Stimulated activated CD8-positive, alpha-beta memory T cell treated with anti-CD3 and anti-CD28 coated beads, Interleukin-7, amount 100 ng/mL, for 4 hours (primary cell): ENCODE results near the gene XRCC3.

Experiments
- DNase-seq, 2 donors: peaks; one replicate each; pipeline ENCODE4 v3.0.0-alpha.2; 2020; ENCODE audit warnings: low read depth in 2 of 2

The XRCC3 gene

DNA sequence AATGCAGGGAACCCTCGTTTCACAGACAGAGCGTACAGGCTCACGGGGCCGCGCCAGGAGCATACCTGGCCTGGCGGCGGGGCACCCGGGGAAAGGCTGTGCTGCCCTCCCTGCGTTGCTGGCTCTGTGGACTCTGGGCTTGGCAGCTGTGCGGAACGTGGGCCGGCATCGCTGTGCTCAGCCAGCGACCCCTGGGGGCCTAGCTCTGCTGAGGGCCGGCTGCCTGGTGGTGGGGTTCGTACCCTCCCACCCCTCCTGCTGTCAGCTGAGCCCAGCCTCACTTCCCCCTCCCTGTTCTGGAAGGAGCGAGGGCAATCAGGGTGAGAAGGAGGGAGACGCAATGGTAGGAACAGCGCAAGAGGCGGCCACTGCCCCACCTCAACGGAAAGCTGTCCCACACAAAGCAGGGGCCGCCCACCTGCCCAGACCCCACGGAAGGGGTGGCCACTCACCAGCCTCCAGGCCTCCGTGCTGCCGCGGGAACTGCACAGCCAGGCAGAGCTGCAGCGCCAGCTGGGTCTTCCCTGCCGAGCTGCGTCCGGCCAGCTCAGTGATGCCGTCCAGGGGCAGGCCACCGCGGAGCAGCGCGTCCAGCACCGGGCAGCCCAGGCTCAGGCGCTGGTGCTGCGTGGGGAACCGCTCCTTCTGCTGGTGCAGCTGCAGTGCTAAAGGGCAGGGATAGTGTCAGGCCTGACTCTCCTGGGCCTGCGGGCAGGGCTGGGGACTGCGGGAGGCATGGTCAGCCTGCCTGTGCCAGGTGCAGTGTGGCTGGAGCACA, 8.5 kb downstream of the XRCC3 start:
- no peak for DNase-seq

GRCh38 chr14:103705504-103706284, 9.6 kb downstream of the XRCC3 start:
- no peak for DNase-seq

GRCh38 chr14:103705118-103705503, 10.1 kb downstream of the XRCC3 start:
- no peak for DNase-seq

DNA sequence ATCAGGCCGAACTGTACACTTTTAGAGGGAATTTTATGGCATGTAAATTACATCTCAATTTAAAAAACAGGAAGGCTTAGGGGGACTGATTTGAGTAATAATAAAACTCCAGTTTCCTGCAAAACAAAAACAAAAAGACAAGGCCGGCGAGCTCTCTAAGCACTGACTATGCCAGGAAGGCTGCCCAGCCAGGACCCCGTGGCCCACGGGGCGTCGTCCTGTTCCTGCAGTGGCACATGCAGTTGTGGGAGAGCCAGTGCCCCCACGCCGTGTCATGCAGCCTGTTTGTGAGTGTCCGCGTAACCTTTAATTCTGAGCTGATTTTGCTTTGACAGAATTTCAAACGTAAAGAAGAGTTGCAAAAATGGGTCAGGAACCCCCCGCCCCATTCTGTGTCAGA, 10.5 kb downstream of the XRCC3 start:
- no peak for DNase-seq

- DNase-seq, result no peak
Measured at GRCh38 chr14:103703433-103704385, 11.5 kb downstream of the XRCC3 start.

DNA sequence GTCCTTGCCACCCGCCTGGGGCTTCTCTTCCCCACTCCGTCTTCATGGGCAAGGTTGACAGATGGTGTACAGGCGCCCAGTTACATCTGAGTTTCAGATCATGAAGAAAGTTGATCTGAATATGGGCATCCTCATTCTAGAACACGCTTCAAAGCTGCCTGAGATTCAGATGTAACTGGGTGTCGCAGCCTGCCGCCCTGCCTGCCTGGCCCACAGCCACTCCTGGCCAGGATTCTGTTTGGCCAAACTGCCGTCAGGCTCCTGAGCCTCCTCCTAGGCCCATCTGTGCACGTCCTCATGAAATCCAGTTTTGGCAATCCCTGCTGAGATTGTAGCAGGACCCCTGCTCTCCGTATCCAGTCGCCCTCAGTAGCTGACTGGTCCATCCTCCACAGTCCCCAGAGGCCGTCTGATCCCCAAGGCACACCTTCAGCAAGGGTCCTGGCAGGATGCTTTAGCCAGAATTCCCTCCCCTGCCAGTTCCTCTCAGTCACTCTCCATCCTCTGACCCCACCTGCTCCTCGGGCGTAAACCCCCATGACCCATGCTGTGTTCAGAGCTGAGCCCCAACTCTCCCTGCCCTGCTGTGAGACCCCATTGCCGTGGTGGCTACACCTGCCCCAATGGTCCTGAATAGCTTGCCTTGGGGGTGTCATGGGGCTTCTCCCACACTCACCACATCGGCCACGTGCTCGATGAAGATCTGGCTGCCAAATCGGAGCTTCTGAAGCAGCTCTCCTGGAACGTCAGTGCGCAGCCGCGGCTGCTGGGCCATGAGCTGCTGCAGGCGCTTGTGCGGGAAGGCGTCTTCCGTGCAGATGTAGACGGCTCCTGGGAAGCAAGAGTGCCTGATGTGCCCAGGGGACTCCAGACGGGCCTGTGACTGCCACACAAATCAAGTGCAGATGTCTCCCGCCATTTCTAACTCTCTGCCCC, 12.5 kb downstream of the XRCC3 start:
- no peak for DNase-seq

- no peak for DNase-seq
Measured at GRCh38 chr14:103702095-103702494, 13.2 kb downstream of the XRCC3 start.

GRCh38 chr14:103700753-103701490, 14.3 kb downstream of the XRCC3 start:
- no peak for DNase-seq

- no peak for DNase-seq
Measured at GRCh38 chr14:103699901-103700752, 15.1 kb downstream of the XRCC3 start.

- no peak for DNase-seq
Measured at GRCh38 chr14:103699261-103699661, 16.0 kb downstream of the XRCC3 start.

- DNase-seq, result no peak
Measured at GRCh38 chr14:103698380-103699260, 16.6 kb downstream of the XRCC3 start.

DNA sequence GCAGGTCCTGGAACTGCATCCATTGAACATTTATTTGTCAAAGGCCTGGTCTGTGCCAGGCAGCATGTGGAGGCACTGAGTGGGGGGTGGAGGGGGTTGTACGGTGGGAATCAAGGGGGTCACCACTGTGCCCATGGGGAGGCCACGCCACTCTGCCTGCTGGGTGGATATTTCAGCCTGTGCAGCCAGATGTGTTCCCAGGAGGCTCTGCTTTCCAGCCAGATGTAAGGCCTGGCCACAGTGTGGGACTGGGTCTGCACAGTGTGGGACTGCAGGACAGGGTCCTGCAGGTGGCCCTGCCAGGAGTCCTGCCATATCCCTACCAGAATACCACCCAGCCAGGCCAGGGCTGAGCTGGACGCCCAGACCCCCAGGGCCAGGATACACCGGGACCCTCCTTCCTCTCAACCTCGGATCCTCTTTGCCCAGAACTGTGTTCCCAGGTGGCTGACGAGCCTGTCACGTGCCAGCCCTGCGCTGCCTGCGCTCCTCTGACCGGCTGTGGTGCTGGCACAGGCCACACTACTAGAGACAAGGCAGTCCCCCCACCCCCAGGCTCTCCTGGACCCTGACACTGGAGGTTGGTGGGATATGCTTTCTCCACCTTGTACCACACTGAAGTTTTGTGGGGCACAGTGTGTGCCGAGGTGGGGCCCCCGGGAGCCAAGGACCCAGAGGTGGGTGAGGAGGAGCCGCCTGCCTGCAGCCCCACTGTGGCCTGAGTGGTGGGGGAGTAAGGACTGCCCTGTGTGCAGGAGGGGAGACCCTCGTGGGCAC, 17.5 kb downstream of the XRCC3 start:
- no peak for DNase-seq

- no peak for DNase-seq
Measured at GRCh38 chr14:103697206-103697602, 18.0 kb downstream of the XRCC3 start.

- no peak for DNase-seq
Measured at GRCh38 chr14:103696466-103697071, 18.7 kb downstream of the XRCC3 start.

GRCh38 chr14:103696070-103696402, 19.2 kb downstream of the XRCC3 start:
- no peak for DNase-seq

GRCh38 chr14:103695296-103696069, 19.8 kb downstream of the XRCC3 start:
- DNase-seq, result no peak
